BJ (cell line): ENCODE results near the gene MAGI1. TPM values are rescaled to one million over a fixed set of nuclear protein-coding genes. Genes with fewer than 3 reads are reported as not detected.

ENCODE experiments used
- CTCF ChIA-PET: fragments of 350-600 bp; formaldehyde crosslinking; extraction: SDS; loops from one replicate; lab custom pipeline; 2021; ENCODE audit warnings: antibody characterized with exemption, inconsistent platforms; lab: Yijun Ruan, JAX
- POLR2A ChIA-PET: fragments of 300-600 bp; sonication (Branson Sonifier 250); formaldehyde crosslinking; extraction: SDS; loops from one replicate; lab custom pipeline; 2021; ENCODE audit warnings: antibody characterized with exemption; lab: Charles Lee
- DNase-seq: peaks from one replicate; pipeline ENCODE4 v3.0.0-alpha.2; 2011; ENCODE audit warnings: low read depth
- H3K27me3 ChIP-seq: 2 replicates; pipeline ENCODE4 v1.6.0; 2011; ENCODE audit warnings: low read length; ENCODE audit not compliant: control insufficient read depth, insufficient read depth
- H3K36me3 ChIP-seq: 2 replicates; pipeline ENCODE4 v1.5.1; 2011; ENCODE audit warnings: low read length; ENCODE audit not compliant: control insufficient read depth, insufficient read depth
- H3K4me3 ChIP-seq: 2 replicates; pipeline ENCODE4 v1.5.1; 2011; ENCODE audit warnings: low read depth, mild to moderate bottlenecking, control low read depth, low read length
- CTCF ChIP-seq: IDR thresholded peaks from 2 replicates; pipeline ENCODE4 v1.5.1; 2011; ENCODE audit warnings: low read depth, mild to moderate bottlenecking, control low read depth, inconsistent platforms, low read length, moderate library complexity; ENCODE audit not compliant: insufficient read depth
- polyA plus RNA-seq: library from polyadenylated mRNA; depleted of rRNA; stranded (reverse); fragments of >200 nt; gene quantifications from 2 replicates; pipeline ENCODE4 v1.2.3, GENCODE V29; 2011

MAGI1 gene
- polyA plus RNA-seq, 1 experiment = 14.4 TPM

- no peaks in the 10 kb centered on the region for H3K27me3 ChIP-seq
- CTCF ChIA-PET = interaction anchor here (1.2 kb wide), 2 partner anchors 10 to 21 kb away, joined by 5 read pairs; no protein-coding TSS in a partner anchor
- no peak for TF ChIP-seq CTCF
- H3K4me3 ChIP-seq = no peak overlapping the region
- no peaks in the 10 kb centered on the region for H3K36me3 ChIP-seq
- POLR2A ChIA-PET = no interaction called here
- no peak for DNase-seq
Observed at GRCh38 chr3:65538101-65538500, 500.6 kb downstream of the MAGI1 start.

- Histone ChIP-seq H3K36me3 (no peaks in the 10 kb centered on the region), H3K4me3 (no peak overlapping the region), H3K27me3 (no peaks in the 10 kb centered on the region)
- CTCF ChIA-PET = no interaction called here
- no peak for DNase-seq
- no peak for TF ChIP-seq CTCF
- POLR2A ChIA-PET = no interaction called here
Observed at GRCh38 chr3:65537109-65537508, 501.6 kb downstream of the MAGI1 start.

GRCh38 chr3:65535260-65535659 lies 503.5 kb downstream of the MAGI1 start:
- POLR2A ChIA-PET = no interaction called here
- Histone ChIP-seq H3K4me3 (no peak overlapping the region), H3K27me3 (no peaks in the 10 kb centered on the region), H3K36me3 (no peaks in the 10 kb centered on the region)
- no peak for DNase-seq
- no peak for TF ChIP-seq CTCF
- CTCF ChIA-PET = interaction anchor here (0.5 to 1.2 kb wide), 2 partner anchors 11 to 60 kb away, joined by 3 read pairs; no protein-coding TSS in a partner anchor

GRCh38 chr3:65534805-65535204 lies 503.9 kb downstream of the MAGI1 start:
- no peak for TF ChIP-seq CTCF
- no peak for DNase-seq
- H3K27me3 ChIP-seq = no peaks in the 10 kb centered on the region
- POLR2A ChIA-PET = no interaction called here
- H3K36me3 ChIP-seq = no peaks in the 10 kb centered on the region
- no peak overlapping the region for H3K4me3 ChIP-seq
- CTCF ChIA-PET = interaction anchor here (1.2 kb wide), 1 partner anchor 10 kb away, joined by 3 read pairs; no protein-coding TSS in a partner anchor

GRCh38 chr3:65532749-65533148 lies 506.0 kb downstream of the MAGI1 start:
- POLR2A ChIA-PET = no interaction called here

More at GRCh38 chr3:65532749-65533148, 506.0 kb downstream of the MAGI1 start:
- TF ChIP-seq CTCF = no peak
- H3K36me3 ChIP-seq = no peaks in the 10 kb centered on the region
- H3K27me3 ChIP-seq = no peaks in the 10 kb centered on the region
- H3K4me3 ChIP-seq = no peak overlapping the region
- no peak for DNase-seq
- CTCF ChIA-PET = no interaction called here
